Gastroesophageal sphincter (tissue), 4 donors: ENCODE results near the gene HELZ2. TPM values are rescaled to one million over a fixed set of nuclear protein-coding genes. Genes with fewer than 3 reads are reported as not detected.

Experiments used
- ATAC-seq: fragments of 150-250 bp; one replicate; pipeline ENCODE4 v1.9.1; 2016; ENCODE audit warnings: mild to moderate bottlenecking, moderate library complexity
- H3K27ac ChIP-seq, 4 donors: fragments of 200-600 bp; sonication (generic) in 3 of 4; 1 replicate in 3 of 4; 2 replicates in 1 of 4; pipeline ENCODE4 v1.5.1; 2016 to 2019
- H3K27me3 ChIP-seq: fragments of 200-600 bp; sonication (generic); one replicate; pipeline ENCODE4 v1.5.1; 2019
- H3K36me3 ChIP-seq, 2 donors: fragments of 200-600 bp; sonication (generic); one replicate each; pipeline ENCODE4 v1.5.1; 2019; ENCODE audit warnings: control low read depth in 1 of 2
- H3K4me1 ChIP-seq, 3 donors: fragments of 200-600 bp; sonication (generic); 1 replicate in 2 of 3; 2 replicates in 1 of 3; pipeline ENCODE4 v1.5.1; 2016 to 2019; ENCODE audit warnings: control low read depth in 2 of 3
- H3K4me3 ChIP-seq, 2 donors: fragments of 200-600 bp; sonication (generic); one replicate each; pipeline ENCODE4 v1.5.1; 2019; ENCODE audit warnings: mild to moderate bottlenecking in 1 of 2, moderate library complexity in 1 of 2
- H3K9me3 ChIP-seq, 3 donors: fragments of 200-600 bp; sonication (generic); one replicate each; pipeline ENCODE4 v1.5.1; 2017 to 2019; ENCODE audit warnings: control low read depth in 2 of 3
- EP300 ChIP-seq: sonication (generic); formaldehyde crosslinking; IDR thresholded peaks from one replicate; pipeline ENCODE4 v1.6.1; 2017; ENCODE audit warnings: antibody characterized with exemption, mild to moderate bottlenecking
- POLR2A ChIP-seq, 2 donors: fragments of 450-650 bp; IDR thresholded peaks; one replicate each; pipeline ENCODE4 v1.6.1; 2017; ENCODE audit warnings: antibody characterized with exemption in 2 of 2, mild to moderate bottlenecking in 2 of 2, moderate library complexity in 1 of 2
- POLR2AphosphoS5 ChIP-seq: sonication (generic); formaldehyde crosslinking; IDR thresholded peaks from one replicate; pipeline ENCODE4 v1.6.1; 2017; ENCODE audit warnings: antibody characterized with exemption
- WGBS, 2 donors: methylation state at CpG; one replicate each; pipeline ENCODE4 v1.1.5; 2018; ENCODE audit warnings: low coverage in 1 of 2; 5-methylcytosine and 5-hydroxymethylcytosine counted together
- total RNA-seq, 4 donors: library from RNA; depleted of rRNA; stranded (reverse); fragments of >200 nt; gene quantifications; one replicate each; pipeline ENCODE4 v1.1.0, GENCODE V29; 2016
- TF ChIP-seq, protein P1 (sequence below), 4 experiments: fragments of 200-600 bp in 2 of 4; fragments of 450-650 bp in 2 of 4; sonication (generic) in 1 of 4; IDR thresholded peaks; one replicate each; pipeline ENCODE4 v1.5.1; 2017 to 2019; ENCODE audit warnings: antibody characterized with exemption in 4 of 4, mild to moderate bottlenecking in 2 of 4, moderate library complexity in 2 of 4

The HELZ2 gene
- total RNA-seq, 4 donors from 2014 or later: 14.2 to 22.2 (median 20.2) TPM

DNA sequence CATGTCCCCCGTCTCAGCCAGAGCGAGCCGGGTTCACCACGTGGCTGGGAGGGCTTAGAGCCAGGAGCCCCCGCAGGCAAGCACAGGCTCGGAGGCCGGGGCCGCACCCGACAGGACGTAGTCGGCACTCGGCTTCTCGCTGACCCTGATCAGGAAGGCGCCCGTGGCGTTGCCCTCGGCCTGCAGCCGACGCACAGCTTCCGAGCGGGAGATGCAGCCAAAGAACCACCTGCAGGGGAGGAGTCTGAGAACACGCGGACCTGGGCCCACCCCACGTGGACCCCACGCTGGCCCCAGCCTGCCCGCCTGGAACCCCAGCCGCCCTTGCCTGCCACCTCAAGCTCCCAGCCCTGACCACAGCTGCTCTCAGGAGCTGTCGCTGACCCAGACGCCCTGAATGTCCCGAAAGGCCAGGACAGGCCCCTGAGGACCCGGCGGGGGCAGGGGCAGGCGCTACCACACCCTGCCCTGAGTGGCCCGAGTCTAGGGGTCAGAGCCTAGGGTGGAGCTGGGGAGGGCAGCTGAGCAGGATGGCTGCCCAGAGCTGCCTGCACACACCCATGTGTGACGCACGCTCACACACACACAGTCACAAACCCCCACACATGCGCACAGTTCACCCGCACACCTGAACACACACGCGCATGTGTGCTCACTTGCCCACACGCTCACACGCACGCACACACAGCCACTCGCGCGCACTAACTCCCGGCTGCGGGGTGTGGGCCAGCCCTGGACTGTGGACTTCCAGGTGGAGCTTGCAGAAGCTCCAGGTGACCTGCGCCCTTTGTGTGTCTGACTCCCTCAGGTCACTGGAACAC is 39.0 kb downstream of the HELZ2 start:
- TF ChIP-seq POLR2AphosphoS5 (no peak), EP300 (no peak), POLR2A (IDR thresholded peaks at IDR 0.05) (no peak)
- TF ChIP-seq, protein P1, sequence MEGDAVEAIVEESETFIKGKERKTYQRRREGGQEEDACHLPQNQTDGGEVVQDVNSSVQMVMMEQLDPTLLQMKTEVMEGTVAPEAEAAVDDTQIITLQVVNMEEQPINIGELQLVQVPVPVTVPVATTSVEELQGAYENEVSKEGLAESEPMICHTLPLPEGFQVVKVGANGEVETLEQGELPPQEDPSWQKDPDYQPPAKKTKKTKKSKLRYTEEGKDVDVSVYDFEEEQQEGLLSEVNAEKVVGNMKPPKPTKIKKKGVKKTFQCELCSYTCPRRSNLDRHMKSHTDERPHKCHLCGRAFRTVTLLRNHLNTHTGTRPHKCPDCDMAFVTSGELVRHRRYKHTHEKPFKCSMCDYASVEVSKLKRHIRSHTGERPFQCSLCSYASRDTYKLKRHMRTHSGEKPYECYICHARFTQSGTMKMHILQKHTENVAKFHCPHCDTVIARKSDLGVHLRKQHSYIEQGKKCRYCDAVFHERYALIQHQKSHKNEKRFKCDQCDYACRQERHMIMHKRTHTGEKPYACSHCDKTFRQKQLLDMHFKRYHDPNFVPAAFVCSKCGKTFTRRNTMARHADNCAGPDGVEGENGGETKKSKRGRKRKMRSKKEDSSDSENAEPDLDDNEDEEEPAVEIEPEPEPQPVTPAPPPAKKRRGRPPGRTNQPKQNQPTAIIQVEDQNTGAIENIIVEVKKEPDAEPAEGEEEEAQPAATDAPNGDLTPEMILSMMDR (IDR thresholded peaks at IDR 0.05): no peak
- Histone ChIP-seq H3K27ac (no peak overlapping the region), H3K9me3 (no peaks in the 10 kb centered on the region), H3K4me3 (no peak overlapping the region), H3K36me3 (no peaks in the 10 kb centered on the region), H3K4me1 (peaks cover 0 to 36% (median 12%) of the 10 kb centered on the region in 3 donors), H3K27me3 (peaks cover 71% of the 10 kb centered on the region)
- 0 to 32% methylated on average over 1 to 19 of the region's 49 CpGs for WGBS, 2 donors
- no peak for ATAC-seq

DNA sequence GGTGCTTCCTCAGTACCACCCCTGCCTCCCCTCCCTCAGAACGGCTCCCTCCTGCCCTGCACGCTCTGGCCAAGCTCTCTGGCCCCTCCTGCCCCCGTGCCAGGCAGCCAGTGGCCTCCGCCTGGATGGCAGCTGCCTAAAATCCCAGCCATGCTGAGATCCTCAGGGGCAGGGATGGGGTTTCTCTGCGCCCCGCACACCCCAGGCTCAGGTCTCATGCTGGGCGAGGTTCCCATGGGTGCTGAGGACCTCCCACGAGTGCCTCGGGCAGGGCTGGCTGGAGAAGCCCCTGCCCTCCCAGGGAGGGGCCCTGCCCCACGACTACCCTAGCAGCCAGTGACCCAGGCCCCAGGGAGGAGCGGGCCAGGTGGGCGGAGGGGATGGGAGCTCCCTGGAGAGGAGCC is 39.6 kb downstream of the HELZ2 start:
- Histone ChIP-seq H3K4me3 (no peak overlapping the region), H3K27me3 (peaks cover 71% of the 10 kb centered on the region), H3K27ac (no peak overlapping the region), H3K4me1 (peaks cover 0 to 36% (median 12%) of the 10 kb centered on the region in 3 donors), H3K36me3 (no peaks in the 10 kb centered on the region), H3K9me3 (no peaks in the 10 kb centered on the region)
- TF ChIP-seq EP300: no peak
- WGBS, 2 donors: no CpG with 5 or more reads among the region's 12 CpGs
- ATAC-seq: no peak

DNA sequence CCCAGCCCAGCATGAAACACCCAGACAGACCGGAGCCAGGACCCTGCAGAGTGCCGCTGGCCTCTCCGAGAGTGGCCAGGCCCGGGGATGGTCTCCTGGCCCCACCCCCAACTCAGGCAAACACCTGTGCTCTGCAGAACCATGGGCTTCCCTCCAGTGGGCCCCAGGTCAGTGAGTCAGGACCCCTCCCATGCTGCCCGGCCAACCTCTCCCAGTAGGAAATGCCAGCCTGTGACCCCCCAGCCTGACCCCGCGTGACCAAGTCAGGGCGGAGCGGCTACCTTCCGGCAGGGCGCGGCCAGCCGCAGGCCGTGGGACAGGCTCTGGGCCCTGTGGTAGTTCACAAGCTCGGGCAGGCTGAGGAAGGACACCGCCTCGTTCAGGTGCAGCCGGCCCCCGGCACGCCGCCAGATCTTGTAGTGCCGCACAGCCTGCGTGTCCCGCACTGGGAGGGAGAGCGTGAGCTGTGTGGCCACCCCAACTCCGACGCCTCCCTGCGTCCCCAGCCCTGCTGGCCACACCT is 40.1 kb downstream of the HELZ2 start:
- Histone ChIP-seq H3K27ac (no peak overlapping the region), H3K27me3 (peaks cover 69% of the 10 kb centered on the region), H3K4me1 (peaks cover 0 to 36% (median 12%) of the 10 kb centered on the region in 3 donors), H3K9me3 (no peaks in the 10 kb centered on the region), H3K36me3 (no peaks in the 10 kb centered on the region), H3K4me3 (no peak overlapping the region)
- no peak for TF ChIP-seq EP300
- TF ChIP-seq POLR2AphosphoS5: no peak
- TF ChIP-seq, protein P1 (IDR thresholded peaks at IDR 0.05): no peak
- no peak for TF ChIP-seq POLR2A (IDR thresholded peaks at IDR 0.05)
- 20% methylated on average over 1 of the region's 28 CpGs; no CpG with 5 or more reads in 1 of the 2 donors for WGBS, 2 donors
- no peak for ATAC-seq

DNA sequence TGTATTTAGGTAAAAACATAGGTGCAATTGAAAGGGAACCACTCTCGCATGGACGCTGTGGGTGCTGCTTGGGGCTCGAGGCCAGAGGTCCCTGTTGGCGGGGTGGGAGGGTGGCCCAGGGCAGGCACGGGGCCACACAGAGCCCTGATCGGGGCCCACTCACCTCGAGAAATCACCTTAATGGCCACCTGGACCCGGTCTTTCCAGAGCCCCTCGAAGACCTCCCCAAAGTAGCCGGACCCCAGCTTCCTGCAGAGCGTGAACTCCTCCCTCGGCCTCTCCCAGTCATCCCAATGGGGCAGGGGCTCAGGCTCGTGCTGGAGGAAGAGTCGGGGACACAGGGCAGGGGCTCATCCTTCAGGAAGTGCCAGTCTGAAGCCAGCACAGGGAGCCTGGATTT is 40.7 kb downstream of the HELZ2 start:
- peaks cover 0 to 33% (median 11%) of the 10 kb centered on the region in 3 donors for H3K4me1 ChIP-seq
- H3K4me3 ChIP-seq: no peak overlapping the region
- 31% methylated on average over 7 of the region's 14 CpGs; no CpG with 5 or more reads in 1 of the 2 donors for WGBS, 2 donors
- no peaks in the 10 kb centered on the region for H3K9me3 ChIP-seq
- no peak for ATAC-seq
- H3K36me3 ChIP-seq: no peaks in the 10 kb centered on the region
- no peak overlapping the region for H3K27ac ChIP-seq
- TF ChIP-seq POLR2AphosphoS5 (no peak), EP300 (no peak), POLR2A (IDR thresholded peaks at IDR 0.05) (no peak)
- TF ChIP-seq, protein P1 (IDR thresholded peaks at IDR 0.05): no peak
- peaks cover 64% of the 10 kb centered on the region for H3K27me3 ChIP-seq

DNA sequence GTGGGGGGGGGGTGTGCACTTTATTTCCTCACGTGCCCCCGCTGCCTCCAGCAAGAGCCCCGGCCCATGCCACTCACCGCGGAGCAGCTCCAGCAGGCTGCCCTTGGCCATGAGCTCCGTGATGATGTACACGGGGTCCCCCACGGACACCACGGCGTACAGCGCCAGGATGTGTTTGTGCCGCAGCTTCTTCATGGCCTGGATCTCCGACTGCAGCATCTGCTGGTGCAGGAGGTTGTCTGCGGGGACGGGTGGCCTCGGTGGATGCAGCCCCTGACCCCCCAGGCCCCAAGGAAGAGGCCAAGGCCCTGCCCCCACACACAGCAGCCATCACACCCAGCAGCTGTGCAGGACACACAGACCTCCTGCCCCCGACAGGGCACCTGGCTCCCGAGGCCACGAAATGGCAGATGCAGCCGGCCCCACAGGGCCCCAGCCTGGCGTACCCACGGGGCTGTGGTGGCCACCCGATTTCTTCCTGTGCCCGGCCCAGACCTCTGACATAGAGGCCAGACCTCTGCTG is 41.5 kb downstream of the HELZ2 start:
- no peak for TF ChIP-seq POLR2A (IDR thresholded peaks at IDR 0.05)
- Histone ChIP-seq H3K36me3 (no peaks in the 10 kb centered on the region), H3K27ac (no peak overlapping the region), H3K27me3 (peaks cover 58% of the 10 kb centered on the region), H3K4me3 (no peak overlapping the region), H3K4me1 (peaks cover 0 to 25% (median 4%) of the 10 kb centered on the region in 3 donors), H3K9me3 (no peaks in the 10 kb centered on the region)
- WGBS, 2 donors: 60 to 67% methylated on average over 2 to 3 of the region's 24 CpGs
- no peak for ATAC-seq
